ENCODE results near the gene WNT3. TPM values are rescaled to one million over a fixed set of nuclear protein-coding genes. Genes with fewer than 3 reads are reported as not detected.

Gene WNT3
- total RNA-seq, 1 experiment from 2014 or later, result 5.5 TPM

- ChIA-PET CTCF (no interaction called here), RAD21 (ENCODE audit: low non-redundant PET in 1 of 2, low total read pairs in 2 of 2, uncharacterized antibody in 2 of 2, unreplicated experiment in 2 of 2) (no interaction called here), POLR2A (no interaction called here)
- no TSS peak for BruUV-seq (replicated peaks)
- H2AFZ ChIP-seq (ENCODE audit: low read depth, low read length, poor library complexity, severe bottlenecking), result no peak overlapping the region
- ATAC-seq (no peak), DNase-seq (ENCODE audit: low read depth, low spot score) (no peak)
- H3K4me3 ChIP-seq (replicated peaks in 1 of 2; ENCODE audit: low read depth in 1 of 2, low read length in 2 of 2), result no peak overlapping the region
- H3K9me3 ChIP-seq (ENCODE audit: control insufficient read depth in 1 of 2, insufficient read depth in 1 of 2, low read depth in 1 of 2, low read length in 2 of 2), result no peaks in the 10 kb centered on the region
- intact Hi-C loops (cut with micrococcal nuclease), result loop anchor here (5.0 to 10.0 kb wide), 2 partner anchors 57 to 145 kb away; partner anchors contain the start of gene GOSR2
- no peaks in the 10 kb centered on the region for H3K9me2 ChIP-seq (ENCODE audit: insufficient read depth)
- no peaks in the 10 kb centered on the region for H3K79me2 ChIP-seq (ENCODE audit: insufficient read depth, low read length)
- peaks cover 3 to 21% of the 10 kb centered on the region in 2 experiments; a peak in 1 of 4 replicates for H3K4me1 ChIP-seq (ENCODE audit: control insufficient read depth in 1 of 2, insufficient read depth in 2 of 2, low read length in 2 of 2)
- no peak overlapping the region for H3K9ac ChIP-seq (ENCODE audit: low read length)
- TF ChIP-seq, protein P1, sequence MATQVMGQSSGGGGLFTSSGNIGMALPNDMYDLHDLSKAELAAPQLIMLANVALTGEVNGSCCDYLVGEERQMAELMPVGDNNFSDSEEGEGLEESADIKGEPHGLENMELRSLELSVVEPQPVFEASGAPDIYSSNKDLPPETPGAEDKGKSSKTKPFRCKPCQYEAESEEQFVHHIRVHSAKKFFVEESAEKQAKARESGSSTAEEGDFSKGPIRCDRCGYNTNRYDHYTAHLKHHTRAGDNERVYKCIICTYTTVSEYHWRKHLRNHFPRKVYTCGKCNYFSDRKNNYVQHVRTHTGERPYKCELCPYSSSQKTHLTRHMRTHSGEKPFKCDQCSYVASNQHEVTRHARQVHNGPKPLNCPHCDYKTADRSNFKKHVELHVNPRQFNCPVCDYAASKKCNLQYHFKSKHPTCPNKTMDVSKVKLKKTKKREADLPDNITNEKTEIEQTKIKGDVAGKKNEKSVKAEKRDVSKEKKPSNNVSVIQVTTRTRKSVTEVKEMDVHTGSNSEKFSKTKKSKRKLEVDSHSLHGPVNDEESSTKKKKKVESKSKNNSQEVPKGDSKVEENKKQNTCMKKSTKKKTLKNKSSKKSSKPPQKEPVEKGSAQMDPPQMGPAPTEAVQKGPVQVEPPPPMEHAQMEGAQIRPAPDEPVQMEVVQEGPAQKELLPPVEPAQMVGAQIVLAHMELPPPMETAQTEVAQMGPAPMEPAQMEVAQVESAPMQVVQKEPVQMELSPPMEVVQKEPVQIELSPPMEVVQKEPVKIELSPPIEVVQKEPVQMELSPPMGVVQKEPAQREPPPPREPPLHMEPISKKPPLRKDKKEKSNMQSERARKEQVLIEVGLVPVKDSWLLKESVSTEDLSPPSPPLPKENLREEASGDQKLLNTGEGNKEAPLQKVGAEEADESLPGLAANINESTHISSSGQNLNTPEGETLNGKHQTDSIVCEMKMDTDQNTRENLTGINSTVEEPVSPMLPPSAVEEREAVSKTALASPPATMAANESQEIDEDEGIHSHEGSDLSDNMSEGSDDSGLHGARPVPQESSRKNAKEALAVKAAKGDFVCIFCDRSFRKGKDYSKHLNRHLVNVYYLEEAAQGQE (IDR thresholded peaks at IDR 0.05; ENCODE audit: low read depth), result no peak
- TF ChIP-seq CBX3 (IDR thresholded peaks at IDR 0.05; ENCODE audit: low read depth), result no peak
- TF ChIP-seq POLR2AphosphoS5 (IDR thresholded peaks at IDR 0.05; ENCODE audit: low read depth, low read length), result no peak
- TF ChIP-seq RAD21 (IDR thresholded peaks at IDR 0.05; ENCODE audit: low read depth), result no peak
- TF ChIP-seq TCF7L2 (IDR thresholded peaks at IDR 0.05; ENCODE audit: borderline replicate concordance, extremely low read depth, insufficient read depth, insufficient read length), result no peak
- no peak for TF ChIP-seq CEBPB (IDR thresholded peaks at IDR 0.05; ENCODE audit: low read depth)
- TF ChIP-seq, protein P2, sequence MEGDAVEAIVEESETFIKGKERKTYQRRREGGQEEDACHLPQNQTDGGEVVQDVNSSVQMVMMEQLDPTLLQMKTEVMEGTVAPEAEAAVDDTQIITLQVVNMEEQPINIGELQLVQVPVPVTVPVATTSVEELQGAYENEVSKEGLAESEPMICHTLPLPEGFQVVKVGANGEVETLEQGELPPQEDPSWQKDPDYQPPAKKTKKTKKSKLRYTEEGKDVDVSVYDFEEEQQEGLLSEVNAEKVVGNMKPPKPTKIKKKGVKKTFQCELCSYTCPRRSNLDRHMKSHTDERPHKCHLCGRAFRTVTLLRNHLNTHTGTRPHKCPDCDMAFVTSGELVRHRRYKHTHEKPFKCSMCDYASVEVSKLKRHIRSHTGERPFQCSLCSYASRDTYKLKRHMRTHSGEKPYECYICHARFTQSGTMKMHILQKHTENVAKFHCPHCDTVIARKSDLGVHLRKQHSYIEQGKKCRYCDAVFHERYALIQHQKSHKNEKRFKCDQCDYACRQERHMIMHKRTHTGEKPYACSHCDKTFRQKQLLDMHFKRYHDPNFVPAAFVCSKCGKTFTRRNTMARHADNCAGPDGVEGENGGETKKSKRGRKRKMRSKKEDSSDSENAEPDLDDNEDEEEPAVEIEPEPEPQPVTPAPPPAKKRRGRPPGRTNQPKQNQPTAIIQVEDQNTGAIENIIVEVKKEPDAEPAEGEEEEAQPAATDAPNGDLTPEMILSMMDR (IDR thresholded peaks at IDR 0.05 in 2 of 3, conservative IDR thresholded peaks at IDR 0.05 in 1 of 3; ENCODE audit: borderline replicate concordance in 1 of 3, insufficient read depth in 1 of 3, low read depth in 2 of 3, low read length in 2 of 3), result no peak
- TF ChIP-seq EZH2 (IDR thresholded peaks at IDR 0.05), result no peak
- no peak for TF ChIP-seq SP1 (IDR thresholded peaks at IDR 0.05; ENCODE audit: low read depth)
- TF ChIP-seq EGR1 (IDR thresholded peaks at IDR 0.05; ENCODE audit: low read depth), result no peak
- no peaks in the 10 kb centered on the region for H3K36me3 ChIP-seq (ENCODE audit: control insufficient read depth in 1 of 2, insufficient read depth in 2 of 2, low read length in 2 of 2)
- no peak overlapping the region for H3K27ac ChIP-seq (ENCODE audit: low read depth, low read length)
- no peaks in the 10 kb centered on the region for H3K27me3 ChIP-seq (ENCODE audit: insufficient read depth, low read length)
- H3K4me2 ChIP-seq (ENCODE audit: low read length), result no peak overlapping the region
- no peaks in the 10 kb centered on the region for H4K20me1 ChIP-seq (ENCODE audit: insufficient read depth)
Observed at GRCh38 chr17:46780003-46780373, 38.5 kb downstream of the WNT3 start.

Measured in HCT116 (cell line).